Keratinocyte (primary cell): ENCODE measurements around the gene MAOB.

ENCODE experiments used
- CTCF ChIP-seq, 3 experiments: IDR thresholded peaks in 1 of 3; conservative IDR thresholded peaks in 1 of 3; optimal IDR thresholded peaks in 1 of 3; 2 replicates in 2 of 3; 3 replicates in 1 of 3; pipeline versions ENCODE3 to v1.5.1; 2011; ENCODE audit warnings: low read length in 3 of 3, mild to moderate bottlenecking in 3 of 3, moderate library complexity in 2 of 3, control low read depth in 1 of 3, inconsistent platforms in 1 of 3; ENCODE audit not compliant: insufficient read depth in 2 of 3; ENCODE audit errors: extremely low read depth in 1 of 3
- EZH2 ChIP-seq: IDR thresholded peaks from one replicate; pipeline ENCODE4 v1.6.1; 2012; ENCODE audit warnings: inconsistent platforms, mild to moderate bottlenecking, low read length, moderate library complexity

GRCh38 chrX:43747476-43747875, 134.8 kb downstream of the MAOB start:
- TF ChIP-seq CTCF (optimal IDR thresholded peaks at IDR 0.05 in 1 of 3, IDR thresholded peaks at IDR 0.05 in 1 of 3, conservative IDR thresholded peaks at IDR 0.05 in 1 of 3; ENCODE audit: extremely low read depth in 1 of 3, insufficient read depth in 2 of 3, low read length in 3 of 3) (no peak), EZH2 (no peak)
